Right atrium auricular region (tissue), 2 donors: ENCODE results near the gene PRPF8. TPM values are rescaled to one million over a fixed set of nuclear protein-coding genes. Genes with fewer than 3 reads are reported as not detected.

ENCODE experiments used
- DNase-seq: peaks from one replicate; pipeline ENCODE4 v3.0.0-alpha.2; 2019; ENCODE audit warnings: low spot score
- H3K27ac ChIP-seq, 2 donors: fragments of 200-600 bp; sonication (generic); 1 replicate in 1 of 2; 2 replicates in 1 of 2; pipeline ENCODE4 v1.5.1; 2016 to 2019
- H3K27me3 ChIP-seq, 2 donors: fragments of 200-600 bp; sonication (generic); one replicate each; pipeline versions ENCODE4 v1.5.1 to v1.6.0; 2017 to 2019
- H3K36me3 ChIP-seq: fragments of 200-600 bp; sonication (generic); one replicate; pipeline ENCODE4 v1.5.1; 2016
- H3K4me1 ChIP-seq, 2 donors: fragments of 200-600 bp; sonication (generic); one replicate each; pipeline versions ENCODE4 v1.5.1 to v1.6.0; 2017 to 2019
- H3K4me3 ChIP-seq, 2 donors: fragments of 200-600 bp; sonication (generic); 1 replicate in 1 of 2; 2 replicates in 1 of 2; pipeline ENCODE4 v1.5.1; 2017 to 2019; ENCODE audit warnings: mild to moderate bottlenecking in 1 of 2, moderate library complexity in 1 of 2
- H3K9me3 ChIP-seq, 2 donors: fragments of 200-600 bp; sonication (generic); one replicate each; pipeline ENCODE4 v1.5.1; 2019
- CTCF ChIP-seq, 2 donors: fragments of 200-600 bp; sonication (generic); IDR thresholded peaks; one replicate each; pipeline ENCODE4 v1.5.1; 2019; ENCODE audit warnings: antibody characterized with exemption in 2 of 2
- total RNA-seq, 2 donors: library from RNA; depleted of rRNA; stranded (reverse); fragments of >200 nt; gene quantifications; one replicate each; pipeline ENCODE4 v1.1.0, GENCODE V29; 2016

Gene PRPF8
- total RNA-seq, 2 donors from 2014 or later: 90.1 to 144 TPM

GRCh38 chr17:1641065-1641403 lies 43.6 kb downstream of the PRPF8 start:
- DNase-seq: no peak
- no peak overlapping the region for H3K27ac ChIP-seq
- H3K4me1 ChIP-seq: peaks cover 0 to 26% of the 10 kb centered on the region in 2 donors
- H3K4me3 ChIP-seq: no peak overlapping the region
- no peaks in the 10 kb centered on the region for H3K27me3 ChIP-seq
- H3K9me3 ChIP-seq: no peaks in the 10 kb centered on the region
- TF ChIP-seq CTCF (IDR thresholded peaks at IDR 0.05): no peak
- peaks cover 1% of the 10 kb centered on the region for H3K36me3 ChIP-seq

GRCh38 chr17:1640329-1641064 lies 44.2 kb downstream of the PRPF8 start:
- Histone ChIP-seq H3K27ac (no peak overlapping the region), H3K27me3 (no peaks in the 10 kb centered on the region), H3K9me3 (no peaks in the 10 kb centered on the region), H3K36me3 (peaks cover 4% of the 10 kb centered on the region), H3K4me1 (peaks cover 0 to 21% of the 10 kb centered on the region in 2 donors), H3K4me3 (no peak overlapping the region)
- no peak for DNase-seq
- TF ChIP-seq CTCF (IDR thresholded peaks at IDR 0.05): no peak

GRCh38 chr17:1639549-1640180 lies 45.0 kb downstream of the PRPF8 start:
- H3K27me3 ChIP-seq: no peaks in the 10 kb centered on the region
- H3K4me3 ChIP-seq: no peak overlapping the region
- no peaks in the 10 kb centered on the region for H3K9me3 ChIP-seq
- peaks cover 0 to 14% of the 10 kb centered on the region in 2 donors for H3K4me1 ChIP-seq
- H3K36me3 ChIP-seq: peaks cover 10% of the 10 kb centered on the region
- no peak overlapping the region for H3K27ac ChIP-seq
- no peak for TF ChIP-seq CTCF (IDR thresholded peaks at IDR 0.05)
- no peak for DNase-seq

- H3K27me3 ChIP-seq: no peaks in the 10 kb centered on the region
- TF ChIP-seq CTCF (IDR thresholded peaks at IDR 0.05): no peak
- peaks cover 0 to 5% of the 10 kb centered on the region in 2 donors for H3K4me1 ChIP-seq
- DNase-seq: no peak
- H3K4me3 ChIP-seq: no peak overlapping the region
- H3K36me3 ChIP-seq: peaks cover 11% of the 10 kb centered on the region
- H3K9me3 ChIP-seq: no peaks in the 10 kb centered on the region
- no peak overlapping the region for H3K27ac ChIP-seq
Measured at GRCh38 chr17:1638624-1639300, 45.9 kb downstream of the PRPF8 start.

- no peak for DNase-seq
- peaks cover 11% of the 10 kb centered on the region for H3K36me3 ChIP-seq
- TF ChIP-seq CTCF (IDR thresholded peaks at IDR 0.05): no peak
- no peaks in the 10 kb centered on the region for H3K27me3 ChIP-seq
- H3K4me1 ChIP-seq: no peaks in the 10 kb centered on the region
- no peak overlapping the region for H3K4me3 ChIP-seq
- H3K27ac ChIP-seq: no peak overlapping the region
- no peaks in the 10 kb centered on the region for H3K9me3 ChIP-seq
Measured at GRCh38 chr17:1638171-1638590, 46.5 kb downstream of the PRPF8 start.
